OCI-LY3 (cell line): ENCODE data around the gene BICDL2.

Experiments used
- EZH2phosphoT487 ChIP-seq: fragments of 200-600 bp; shearing (Covaris generic); IDR thresholded peaks from 2 replicates; pipeline ENCODE4 v1.6.1; 2018; ENCODE audit warnings: antibody characterized with exemption, mixed run types, low read depth
- TF ChIP-seq, protein P1 (sequence below): fragments of 200-600, 300-600 bp; sonication (generic); IDR thresholded peaks from 2 replicates; pipeline ENCODE4 v1.5.1; 2014; ENCODE audit warnings: antibody characterized with exemption, low read length, low read depth

DNA sequence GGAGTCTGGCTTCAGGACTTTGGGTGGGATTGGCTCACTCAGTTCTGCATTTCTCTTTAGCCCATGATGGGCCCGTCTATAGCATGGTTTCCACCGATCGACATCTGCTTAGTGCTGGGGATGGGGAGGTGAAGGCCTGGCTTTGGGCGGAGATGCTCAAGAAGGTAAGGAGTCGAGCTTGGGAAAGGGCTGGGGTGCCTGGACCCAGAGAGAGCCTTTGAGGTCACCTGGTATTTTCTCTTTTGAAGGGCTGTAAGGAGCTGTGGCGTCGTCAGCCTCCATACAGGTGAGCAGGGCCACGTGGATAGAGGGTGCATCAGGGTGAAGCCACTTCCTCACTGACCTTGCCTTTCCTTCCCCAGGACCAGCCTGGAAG is 10.8 kb downstream of the BICDL2 start:
- TF ChIP-seq, protein P1, sequence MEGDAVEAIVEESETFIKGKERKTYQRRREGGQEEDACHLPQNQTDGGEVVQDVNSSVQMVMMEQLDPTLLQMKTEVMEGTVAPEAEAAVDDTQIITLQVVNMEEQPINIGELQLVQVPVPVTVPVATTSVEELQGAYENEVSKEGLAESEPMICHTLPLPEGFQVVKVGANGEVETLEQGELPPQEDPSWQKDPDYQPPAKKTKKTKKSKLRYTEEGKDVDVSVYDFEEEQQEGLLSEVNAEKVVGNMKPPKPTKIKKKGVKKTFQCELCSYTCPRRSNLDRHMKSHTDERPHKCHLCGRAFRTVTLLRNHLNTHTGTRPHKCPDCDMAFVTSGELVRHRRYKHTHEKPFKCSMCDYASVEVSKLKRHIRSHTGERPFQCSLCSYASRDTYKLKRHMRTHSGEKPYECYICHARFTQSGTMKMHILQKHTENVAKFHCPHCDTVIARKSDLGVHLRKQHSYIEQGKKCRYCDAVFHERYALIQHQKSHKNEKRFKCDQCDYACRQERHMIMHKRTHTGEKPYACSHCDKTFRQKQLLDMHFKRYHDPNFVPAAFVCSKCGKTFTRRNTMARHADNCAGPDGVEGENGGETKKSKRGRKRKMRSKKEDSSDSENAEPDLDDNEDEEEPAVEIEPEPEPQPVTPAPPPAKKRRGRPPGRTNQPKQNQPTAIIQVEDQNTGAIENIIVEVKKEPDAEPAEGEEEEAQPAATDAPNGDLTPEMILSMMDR, result no peak
- no peak for TF ChIP-seq EZH2phosphoT487
